Lower leg skin (tissue), 4 donors: ENCODE measurements around the gene ISYNA1. TPM values are rescaled to one million over a fixed set of nuclear protein-coding genes. Genes with fewer than 3 reads are reported as not detected.

ENCODE experiments used
- DNase-seq, 2 donors: peaks; one replicate each; pipeline ENCODE4 v3.0.0-alpha.2; 2019; ENCODE audit warnings: low spot score in 2 of 2
- H3K4me3 ChIP-seq: fragments of 200-600 bp; sonication (generic); 2 replicates; pipeline ENCODE4 v1.5.1; 2017; ENCODE audit warnings: mild to moderate bottlenecking, low read depth; ENCODE audit not compliant: poor library complexity, severe bottlenecking
- CTCF ChIP-seq, 3 donors: fragments of 450-650 bp; IDR thresholded peaks; one replicate each; pipeline ENCODE4 v1.5.1; 2016; ENCODE audit warnings: antibody characterized with exemption in 3 of 3, mild to moderate bottlenecking in 3 of 3, moderate library complexity in 2 of 3
- POLR2A ChIP-seq, 2 donors: fragments of 450-650 bp; IDR thresholded peaks; one replicate each; pipeline ENCODE4 v1.6.1; 2016 to 2017; ENCODE audit warnings: antibody characterized with exemption in 2 of 2, mild to moderate bottlenecking in 1 of 2, moderate library complexity in 1 of 2
- WGBS, 2 donors: methylation state at CpG; one replicate each; pipeline ENCODE4 v1.1.5; 2018; 5-methylcytosine and 5-hydroxymethylcytosine counted together
- intact Hi-C: fragments of 100-400 bp; cut with DNase I; formaldehyde crosslinking; loops from one replicate; pipeline ENCODE4 v1.15.0; 2023; ENCODE audit warnings: low total_unique reads
- total RNA-seq, 4 donors: library from RNA; depleted of rRNA; stranded (reverse); fragments of >200 nt; gene quantifications; one replicate each; pipeline ENCODE4 v1.1.0, GENCODE V29; 2016

The ISYNA1 gene
- total RNA-seq, 4 donors from 2014 or later: 16.9 to 29.9 (median 22.3) TPM

- no peak overlapping the region for H3K4me3 ChIP-seq
- no peak for TF ChIP-seq POLR2A (IDR thresholded peaks at IDR 0.05)
- TF ChIP-seq CTCF (IDR thresholded peaks at IDR 0.05): no peak
- intact Hi-C loops: no loop called here
- DNase-seq: no peak
- WGBS, 2 donors: 69 to 71% methylated on average over 5 of the region's 5 CpGs
Observed at GRCh38 chr19:18441804-18442788, 4.2 kb upstream of the ISYNA1 start.

- no peak for TF ChIP-seq POLR2A (IDR thresholded peaks at IDR 0.05)
- no peak for TF ChIP-seq CTCF (IDR thresholded peaks at IDR 0.05)
- DNase-seq: no peak
- WGBS, 2 donors: 78 to 79% methylated on average over 23 of the region's 23 CpGs
- intact Hi-C loops: no loop called here
- no peak overlapping the region for H3K4me3 ChIP-seq
Observed at GRCh38 chr19:18440936-18441803, 3.2 kb upstream of the ISYNA1 start.

- no peak overlapping the region for H3K4me3 ChIP-seq
- DNase-seq: no peak
- no peak for TF ChIP-seq CTCF (IDR thresholded peaks at IDR 0.05)
- no peak for TF ChIP-seq POLR2A (IDR thresholded peaks at IDR 0.05)
- intact Hi-C loops: no loop called here
- 48 to 49% methylated on average over 11 of the region's 11 CpGs for WGBS, 2 donors
Observed at GRCh38 chr19:18440415-18440877, 2.5 kb upstream of the ISYNA1 start.

GRCh38 chr19:18439910-18440237 is 1.9 kb upstream of the ISYNA1 start:
- no peak for DNase-seq
- intact Hi-C loops: no loop called here
- TF ChIP-seq POLR2A (IDR thresholded peaks at IDR 0.05) (no peak), CTCF (IDR thresholded peaks at IDR 0.05) (no peak)
- 71 to 84% methylated on average over 9 of the region's 9 CpGs for WGBS, 2 donors
- H3K4me3 ChIP-seq: no peak overlapping the region

- WGBS, 2 donors: 50 to 60% methylated on average over 13 of the region's 13 CpGs
- TF ChIP-seq POLR2A (IDR thresholded peaks at IDR 0.05) (no peak), CTCF (IDR thresholded peaks at IDR 0.05) (no peak)
- no peak for DNase-seq
- intact Hi-C loops: no loop called here
- no peak overlapping the region for H3K4me3 ChIP-seq
Observed at GRCh38 chr19:18439025-18439909, 1.3 kb upstream of the ISYNA1 start.
